Heart left ventricle (tissue), 13 donors: ENCODE measurements around the gene LRRC42.

Source experiments
- CTCF ChIP-seq, 12 donors: fragments of 200-600 bp; sonication (generic) in 4 of 12; IDR thresholded peaks; one replicate each; pipeline versions ENCODE4 v1.5.0 to v1.8.0; 2018 to 2022; ENCODE audit warnings: antibody characterized with exemption in 12 of 12, mild to moderate bottlenecking in 5 of 12
- POLR2A ChIP-seq, 2 donors: fragments of 450-650 bp; IDR thresholded peaks; one replicate each; pipeline ENCODE4 v1.6.1; 2017; ENCODE audit warnings: antibody characterized with exemption in 2 of 2, mild to moderate bottlenecking in 2 of 2, moderate library complexity in 2 of 2
- donor health status: ischemic (EF 13 %, LVEDD 7.1; RV severe dilation, severe dysfunction).
- donor health status: DM: no; HTN: yes; CAD: no.
- donor health status: DM: no; HTN: no; CAD: no.
- donor health status: ischemic (EF 25% LVEDD 6.9; RV normal size, moderate dysfunction).
- donor health status: ischemic (EF 25% LVEDD 5.7; RV mildly dilated, moderate dysfunction).
- donor health status: ischemic (EF 35%, LVEDD 5.7; RV mildly dilated, moderate dysfunction).
- donor health status: nonischemic (EF 11% LVEDD 7.7; RV severe dilation, severe dysfunction).
- donor health status: DM: yes; HTN: yes; CAD: no.
- donor health status: PGD.
- donor health status: ischemic (EF 29% LVEDD 5.4; RV normal size, mild dysfunction).
- donor health status: nonischemic (EF 23%, LVEDD 6.1; RV moderate dilation, normal function).

- no peak for TF ChIP-seq CTCF (IDR thresholded peaks at IDR 0.05)
- TF ChIP-seq POLR2A (IDR thresholded peaks at IDR 0.05) = no peak
Observed at GRCh38 chr1:53911442-53911841, 34.7 kb upstream of the LRRC42 start.
